KMS-11 (cell line): ENCODE results near the gene TMOD2.

Experiments used
- H2AFZ ChIP-seq: fragments of 200-600 bp; sonication (generic); 2 replicates; pipeline ENCODE4 v1.6.1; 2016; ENCODE audit warnings: antibody characterized with exemption, mixed run types, low read depth
- H3K27ac ChIP-seq: fragments of 200-600 bp; sonication (generic); 2 replicates; pipeline ENCODE4 v1.6.1; 2016; ENCODE audit warnings: mild to moderate bottlenecking, mixed run types
- H3K27me3 ChIP-seq: fragments of 200-600 bp; sonication (generic); 2 replicates; pipeline ENCODE4 v1.6.1; 2017; ENCODE audit warnings: mild to moderate bottlenecking, low read depth, mixed run types, moderate library complexity; ENCODE audit not compliant: insufficient read depth
- H3K36me3 ChIP-seq: fragments of 200-600 bp; sonication (generic); 2 replicates; pipeline ENCODE4 v1.6.1; 2017; ENCODE audit warnings: mild to moderate bottlenecking, mixed run types; ENCODE audit not compliant: insufficient read depth
- H3K4me1 ChIP-seq: fragments of 200-600 bp; sonication (generic); 2 replicates; pipeline ENCODE4 v1.6.1; 2016; ENCODE audit warnings: mild to moderate bottlenecking, low read depth, mixed run types; ENCODE audit not compliant: poor library complexity, severe bottlenecking
- H3K4me2 ChIP-seq: fragments of 200-600 bp; sonication (generic); 2 replicates; pipeline ENCODE4 v1.7.0; 2016; ENCODE audit warnings: mild to moderate bottlenecking, mixed run types
- H3K4me3 ChIP-seq: fragments of 200-600 bp; sonication (generic); IDR thresholded peaks from 2 replicates; pipeline ENCODE4 v1.6.1; 2017; ENCODE audit warnings: low read depth, low read length, mixed read lengths; ENCODE audit not compliant: insufficient read depth
- H3K79me2 ChIP-seq: fragments of 200-600 bp; sonication (generic); 2 replicates; pipeline ENCODE4 v1.6.1; 2016; ENCODE audit warnings: low read depth, mixed run types; ENCODE audit not compliant: insufficient read depth
- H3K9ac ChIP-seq: fragments of 200-600 bp; sonication (generic); 2 replicates; pipeline ENCODE4 v1.6.1; 2016; ENCODE audit warnings: mild to moderate bottlenecking, mixed run types
- H4K20me1 ChIP-seq: fragments of 200-600 bp; sonication (generic); 2 replicates; pipeline ENCODE4 v1.6.1; 2016; ENCODE audit warnings: mild to moderate bottlenecking, mixed run types; ENCODE audit not compliant: insufficient read depth
- CTCF ChIP-seq: fragments of 200-600 bp; sonication (generic); conservative IDR thresholded peaks from 2 replicates; pipeline ENCODE4 v1.6.1; 2017; ENCODE audit warnings: low read depth, mild to moderate bottlenecking, antibody characterized with exemption, low read length, moderate library complexity, mixed read lengths

Gene TMOD2

GRCh38 chr15:51724673-51725072, 26.7 kb upstream of the TMOD2 start:
- no peak for TF ChIP-seq CTCF
- H3K79me2 ChIP-seq, result no peaks in the 10 kb centered on the region
- no peak overlapping the region for H3K27ac ChIP-seq

GRCh38 chr15:51726302-51727073, 24.9 kb upstream of the TMOD2 start:
- no peak for TF ChIP-seq CTCF
- Histone ChIP-seq H4K20me1 (0 out of 2 replicates have a peak, but pooled peaks cover 6% of the 10 kb centered on the region), H3K4me3 (no peak overlapping the region), H3K9ac (no peak overlapping the region), H3K79me2 (no peaks in the 10 kb centered on the region), H3K27ac (no peak overlapping the region), H3K4me2 (no peak overlapping the region), H3K27me3 (no peaks in the 10 kb centered on the region), H3K4me1 (peaks cover 19% of the 10 kb centered on the region), H3K36me3 (no peaks in the 10 kb centered on the region), H2AFZ (no peak overlapping the region)

More at GRCh38 chr15:51724673-51725072, 26.7 kb upstream of the TMOD2 start:
- no peak overlapping the region for H3K4me3 ChIP-seq
- no peak overlapping the region for H3K9ac ChIP-seq
- peaks cover 8% of the 10 kb centered on the region for H3K4me1 ChIP-seq
- no peaks in the 10 kb centered on the region for H3K27me3 ChIP-seq
- H3K4me2 ChIP-seq, result no peak overlapping the region
- H2AFZ ChIP-seq, result no peak overlapping the region
- H3K36me3 ChIP-seq, result no peaks in the 10 kb centered on the region
- 0 out of 2 replicates have a peak, but pooled peaks cover 3% of the 10 kb centered on the region for H4K20me1 ChIP-seq

- Histone ChIP-seq H3K27me3 (no peaks in the 10 kb centered on the region), H3K4me2 (no peak overlapping the region), H3K79me2 (no peaks in the 10 kb centered on the region), H3K27ac (no peak overlapping the region), H3K4me1 (peaks cover 27% of the 10 kb centered on the region), H2AFZ (no peak overlapping the region), H4K20me1 (0 out of 2 replicates have a peak, but pooled peaks cover 6% of the 10 kb centered on the region), H3K4me3 (no peak overlapping the region), H3K9ac (no peak overlapping the region), H3K36me3 (no peaks in the 10 kb centered on the region)
- no peak for TF ChIP-seq CTCF
Measured at GRCh38 chr15:51727141-51727897, 24.1 kb upstream of the TMOD2 start.

GRCh38 chr15:51731549-51732267, 19.7 kb upstream of the TMOD2 start:
- Histone ChIP-seq H3K4me1 (peaks cover 51% of the 10 kb centered on the region), H3K79me2 (no peaks in the 10 kb centered on the region), H4K20me1 (0 out of 2 replicates have a peak, but pooled peaks cover 6% of the 10 kb centered on the region), H3K4me3 (no peak overlapping the region), H3K36me3 (no peaks in the 10 kb centered on the region), H2AFZ (peak overlapping the region; percentile 37; the same call in 1 of the 2 replicates), H3K9ac (0 out of 2 replicates have a peak overlapping the region, but pooled peaks have one; percentile 16), H3K4me2 (peak overlapping the region; percentile 99), H3K27me3 (no peaks in the 10 kb centered on the region), H3K27ac (peak overlapping the region; percentile 33; the same call in 1 of the 2 replicates)
- no peak for TF ChIP-seq CTCF
